A549 (cell line): ENCODE measurements around the gene GPR89A. TPM values are rescaled to one million over a fixed set of nuclear protein-coding genes. Genes with fewer than 3 reads are reported as not detected.

Source experiments
- ATAC-seq, 2 experiments: fragments of 200-7000 bp in 1 of 2; fragments of >200 bp in 1 of 2; cut with Nextera tagmentation in 1 of 2; cut with Tn5 transposase in 1 of 2; 3 replicates each; pipeline versions ENCODE4 v1.8.0 to v1.9.1; 2018 to 2020; ENCODE audit warnings: mild to moderate bottlenecking in 1 of 2, moderate library complexity in 1 of 2
- CTCF ChIA-PET: fragments of 300-600 bp; sonication (Branson Sonifier 250); formaldehyde crosslinking; extraction: SDS; loops from one replicate; lab custom pipeline; 2021; ENCODE audit warnings: antibody characterized with exemption, inconsistent platforms; lab: Yijun Ruan, JAX
- POLR2A ChIA-PET: fragments of 350-600 bp; formaldehyde crosslinking; extraction: SDS; loops from one replicate; lab custom pipeline; 2021; ENCODE audit warnings: antibody characterized with exemption, inconsistent platforms; lab: Yijun Ruan, JAX
- DNase-seq, 2 experiments: peaks; one replicate each; pipeline versions ENCODE4 v3.0.0 to v3.0.0-alpha.2; 2011 to 2016; ENCODE audit warnings: low read depth in 1 of 2, low spot score in 1 of 2
- FAIRE-seq: peaks from 2 replicates; lab custom pipeline; 2011; peaks lifted over from hg19 to GRCh38; lab: Jason Lieb, UNC
- H3K27ac ChIP-seq, 2 experiments: fragments of >200 bp; sonication (Bioruptor Twin); formaldehyde crosslinking; 3 replicates each; pipeline ENCODE4 v1.5.1; 2016 to 2017
- H3K4me1 ChIP-seq: fragments of >200 bp; sonication (Bioruptor Twin); formaldehyde crosslinking; 3 replicates; pipeline ENCODE4 v1.6.1; 2016
- H3K4me2 ChIP-seq: fragments of >200 bp; sonication (Bioruptor Twin); formaldehyde crosslinking; 3 replicates; pipeline ENCODE4 v1.6.1; 2016
- H3K4me3 ChIP-seq: fragments of >200 bp; sonication (Bioruptor Twin); formaldehyde crosslinking; 3 replicates; pipeline ENCODE4 v1.5.1; 2016
- H3K9me3 ChIP-seq: fragments of >200 bp; sonication (Bioruptor Twin); formaldehyde crosslinking; 3 replicates; pipeline ENCODE4 v1.6.1; 2016
- ATOH8 ChIP-seq: fragments of 250-450 bp; sonication (Bioruptor Pico); IDR thresholded peaks from 2 replicates; pipeline ENCODE4 v1.5.0; 2020; ENCODE audit warnings: low read depth, mild to moderate bottlenecking, moderate library complexity
- BHLHE40 ChIP-seq: IDR thresholded peaks from 2 replicates; pipeline ENCODE4 v1.6.1; 2012; ENCODE audit warnings: low read depth, low read length, inconsistent platforms
- CEBPB ChIP-seq, 2 experiments: fragments of >200 bp in 1 of 2; sonication (Bioruptor Twin) in 1 of 2; formaldehyde crosslinking in 1 of 2; IDR thresholded peaks; 2 replicates each; pipeline ENCODE4 v1.6.1; 2012 to 2016
- CTCF ChIP-seq: fragments of >200 bp; sonication (Bioruptor Twin); formaldehyde crosslinking; IDR thresholded peaks from 3 replicates; pipeline ENCODE4 v1.5.1; 2016
- EHF ChIP-seq: fragments of 250-450 bp; sonication (Bioruptor Pico); IDR thresholded peaks from 2 replicates; pipeline ENCODE4 v1.5.0; 2020; ENCODE audit warnings: mild to moderate bottlenecking
- EHMT2 ChIP-seq: fragments of 200-600 bp; sonication (generic); IDR thresholded peaks from 2 replicates; pipeline ENCODE4 v1.6.1; 2016; ENCODE audit warnings: antibody characterized with exemption, low read depth, mild to moderate bottlenecking, moderate library complexity
- FOSL2 ChIP-seq, 2 experiments: fragments of 450-650 bp in 1 of 2; fragments of >200 bp in 1 of 2; sonication (Bioruptor Twin) in 1 of 2; formaldehyde crosslinking; IDR thresholded peaks; 2 replicates each; pipeline versions ENCODE4 v1.5.0 to v1.6.1; 2016 to 2020; ENCODE audit warnings: mild to moderate bottlenecking in 1 of 2, moderate library complexity in 1 of 2
- FOXS1 ChIP-seq: fragments of 250-450 bp; sonication (Bioruptor Pico); IDR thresholded peaks from 2 replicates; pipeline ENCODE4 v1.5.0; 2020; ENCODE audit warnings: mild to moderate bottlenecking, moderate library complexity
- JUN ChIP-seq, 2 experiments: fragments of >200 bp; sonication (Bioruptor Twin); formaldehyde crosslinking; IDR thresholded peaks; 2 replicates in 1 of 2; 3 replicates in 1 of 2; pipeline ENCODE4 v1.6.1; 2016 to 2017
- JUNB ChIP-seq: fragments of >200 bp; sonication (Bioruptor Twin); formaldehyde crosslinking; IDR thresholded peaks from 2 replicates; pipeline ENCODE4 v1.6.1; 2016
- KDM1A ChIP-seq: fragments of 200-600 bp; sonication (generic); IDR thresholded peaks from 2 replicates; pipeline ENCODE4 v1.6.1; 2016; ENCODE audit warnings: low read depth, mild to moderate bottlenecking
- KDM5A ChIP-seq: fragments of 200-600 bp; sonication (generic); IDR thresholded peaks from 2 replicates; pipeline ENCODE4 v1.6.1; 2016; ENCODE audit warnings: antibody characterized with exemption, mild to moderate bottlenecking
- MYC ChIP-seq: IDR thresholded peaks from 2 replicates; pipeline ENCODE4 v1.6.1; 2012; ENCODE audit warnings: mild to moderate bottlenecking, inconsistent platforms, low read length, improper control_type of control experiment, borderline replicate concordance
- NR3C1 ChIP-seq: fragments of >200 bp; sonication (Bioruptor Twin); formaldehyde crosslinking; IDR thresholded peaks from 3 replicates; pipeline ENCODE4 v1.6.1; 2017
- PHF8 ChIP-seq: fragments of 200-600 bp; sonication (generic); IDR thresholded peaks from 2 replicates; pipeline ENCODE4 v1.6.1; 2016; ENCODE audit warnings: low read depth, mild to moderate bottlenecking, antibody characterized with exemption, moderate library complexity, borderline replicate concordance
- REST ChIP-seq: fragments of 200-600 bp; sonication (generic); IDR thresholded peaks from 2 replicates; pipeline ENCODE4 v1.6.1; 2016; ENCODE audit warnings: antibody characterized with exemption, mild to moderate bottlenecking, moderate library complexity
- TFCP2L1 ChIP-seq: fragments of 250-450 bp; sonication (Bioruptor Pico); IDR thresholded peaks from 2 replicates; pipeline ENCODE4 v1.5.0; 2021; ENCODE audit warnings: mild to moderate bottlenecking
- WGBS: methylation state at CpG from one replicate; pipeline ENCODE4 v1.1.6; 2017; ENCODE audit errors: missing lambda C conversion rate; 5-methylcytosine and 5-hydroxymethylcytosine counted together
- polyA plus RNA-seq, 4 experiments: library from polyadenylated mRNA; depleted of rRNA in 3 of 4; stranded (reverse); fragments of >200 nt; fragmentation: RNase III in 1 of 4; extraction: RNeasy Plus Mini Kit Qiagen cat#74134 plus additional on column Dnase treatment in 1 of 4; gene quantifications; 2 replicates in 3 of 4; 3 replicates in 1 of 4; pipeline ENCODE4 v1.2.3, GENCODE V29; 2011 to 2017

Gene GPR89A
- polyA plus RNA-seq, 2 of the 4 experiments (the other 2 are of a cell fraction), result 15.2 to 33.8 TPM

GRCh38 chr1:145690587-145691558 is 83.1 kb downstream of the GPR89A start:
- DNase-seq (no peak), ATAC-seq (peak; percentile 39 to 48; a peak in 2 of 6 replicates), FAIRE-seq (no peak)
- WGBS, result 58% methylated on average over 5 of the region's 5 CpGs
- Histone ChIP-seq H3K27ac (peak overlapping the region in 1 of 2 experiments; percentile 36; a peak in 1 of 6 replicates), H3K4me3 (no peak overlapping the region), H3K9me3 (no peaks in the 10 kb centered on the region), H3K4me1 (peaks cover 14% of the 10 kb centered on the region), H3K4me2 (peak overlapping the region; percentile 48)
- ChIA-PET POLR2A (no interaction called here), CTCF (interaction anchor here (1.4 to 3.5 kb wide), 3 partner anchors 23 to 30 kb away, joined by 3 to 21 read pairs (median 15); partner anchors contain the start of gene CD160)
- TF ChIP-seq FOSL2 (IDR thresholded peaks at IDR 0.05) (no peak), FOSL2 (CRISPR knock-in tag; IDR thresholded peaks at IDR 0.05) (no peak), CEBPB (IDR thresholded peaks at IDR 0.05) (peak; percentile 9 to 67; a peak in 3 of 4 replicates)

GRCh38 chr1:145692785-145693443 is 85.1 kb downstream of the GPR89A start:
- ChIA-PET POLR2A (no interaction called here), CTCF (interaction anchor here (1.1 to 3.5 kb wide), 3 partner anchors 10 to 153 kb away, joined by 3 to 21 read pairs (median 3); partner anchors contain the start of genes CD160 and NUDT17)
- FAIRE-seq (no peak), DNase-seq (no peak), ATAC-seq (no peak)
- H3K4me2 ChIP-seq, result no peak overlapping the region
- no peak overlapping the region for H3K27ac ChIP-seq
- H3K4me1 ChIP-seq, result peaks cover 14% of the 10 kb centered on the region
- no peaks in the 10 kb centered on the region for H3K9me3 ChIP-seq
- no peak overlapping the region for H3K4me3 ChIP-seq
- WGBS, result 85% methylated on average over 11 of the region's 11 CpGs
- TF ChIP-seq FOXS1 (CRISPR knock-in tag), result no peak
- TF ChIP-seq TFCP2L1, result no peak
- no peak for TF ChIP-seq REST
- TF ChIP-seq EHF (CRISPR knock-in tag), result no peak
- no peak for TF ChIP-seq BHLHE40
- no peak for TF ChIP-seq PHF8

GRCh38 chr1:145695821-145696629 is 88.2 kb downstream of the GPR89A start:
- no peaks in the 10 kb centered on the region for H3K9me3 ChIP-seq
- 76% methylated on average over 5 of the region's 5 CpGs for WGBS
- no peak overlapping the region for H3K27ac ChIP-seq
- no peak overlapping the region for H3K4me2 ChIP-seq
- peaks cover 6% of the 10 kb centered on the region for H3K4me1 ChIP-seq
- ATAC-seq, result no peak
- POLR2A ChIA-PET, result no interaction called here
- H3K4me3 ChIP-seq, result no peak overlapping the region
- no peak for DNase-seq
- TF ChIP-seq EHMT2 (no peak), ATOH8 (no peak), CEBPB (IDR thresholded peaks at IDR 0.05) (no peak), NR3C1 (no peak), MYC (no peak), CTCF (no peak), KDM5A (no peak), KDM1A (no peak), JUN (IDR thresholded peaks at IDR 0.05) (no peak), JUNB (no peak)
- CTCF ChIA-PET, result interaction anchor here (0.8 to 1.1 kb wide), 2 partner anchors 13 to 24 kb away, joined by 4 read pairs; no protein-coding TSS in a partner anchor
- no peak for FAIRE-seq
